ENCODE data around the gene CDON.

GRCh38 chr11:125925247-125925740, 137.4 kb downstream of the CDON start:
- no peak for TF ChIP-seq CTCF (IDR thresholded peaks at IDR 0.05)
- no peak for TF ChIP-seq EZH2 (IDR thresholded peaks at IDR 0.05)
- TF ChIP-seq EZH2phosphoT487 (IDR thresholded peaks at IDR 0.05), result no peak
